BJ (cell line): ENCODE measurements around the gene TNRC6C. TPM values are rescaled to one million over a fixed set of nuclear protein-coding genes. Genes with fewer than 3 reads are reported as not detected.
A peak's percentile ranks its signal among the peaks of the same experiment; 100 is the strongest.

ENCODE experiments used
- CTCF ChIA-PET: fragments of 350-600 bp; formaldehyde crosslinking; extraction: SDS; loops from one replicate; lab custom pipeline; 2021; ENCODE audit warnings: antibody characterized with exemption, inconsistent platforms; lab: Yijun Ruan, JAX
- POLR2A ChIA-PET: fragments of 300-600 bp; sonication (Branson Sonifier 250); formaldehyde crosslinking; extraction: SDS; loops from one replicate; lab custom pipeline; 2021; ENCODE audit warnings: antibody characterized with exemption; lab: Charles Lee
- DNase-seq: peaks from one replicate; pipeline ENCODE4 v3.0.0-alpha.2; 2011; ENCODE audit warnings: low read depth
- H3K27me3 ChIP-seq: 2 replicates; pipeline ENCODE4 v1.6.0; 2011; ENCODE audit warnings: low read length; ENCODE audit not compliant: control insufficient read depth, insufficient read depth
- H3K36me3 ChIP-seq: 2 replicates; pipeline ENCODE4 v1.5.1; 2011; ENCODE audit warnings: low read length; ENCODE audit not compliant: control insufficient read depth, insufficient read depth
- H3K4me3 ChIP-seq: 2 replicates; pipeline ENCODE4 v1.5.1; 2011; ENCODE audit warnings: low read depth, mild to moderate bottlenecking, control low read depth, low read length
- CTCF ChIP-seq: IDR thresholded peaks from 2 replicates; pipeline ENCODE4 v1.5.1; 2011; ENCODE audit warnings: low read depth, mild to moderate bottlenecking, control low read depth, inconsistent platforms, low read length, moderate library complexity; ENCODE audit not compliant: insufficient read depth
- polyA plus RNA-seq: library from polyadenylated mRNA; depleted of rRNA; stranded (reverse); fragments of >200 nt; gene quantifications from 2 replicates; pipeline ENCODE4 v1.2.3, GENCODE V29; 2011

The TNRC6C gene
- polyA plus RNA-seq, 1 experiment: 0.91 TPM

- CTCF ChIA-PET: interaction anchor here (0.6 to 2.1 kb wide), 5 partner anchors 16 to 416 kb away, joined by 3 to 7 read pairs (median 5); no protein-coding TSS in a partner anchor
These were observed 218 bp downstream of the TNRC6C start for GRCh38 chr17:77958716-77959125.

GRCh38 chr17:77959126-77959925, 823 bp downstream of the TNRC6C start:
- peak overlapping the region; percentile 69 for H3K4me3 ChIP-seq
- no peak for TF ChIP-seq CTCF
- ChIA-PET CTCF (interaction anchor here (0.6 to 1.4 kb wide), 4 partner anchors 9 to 417 kb away, joined by 3 to 7 read pairs (median 4); no protein-coding TSS in a partner anchor), POLR2A (no interaction called here)
- DNase-seq: no peak
- H3K27me3 ChIP-seq: peaks cover 2% of the 10 kb centered on the region
- H3K36me3 ChIP-seq: no peaks in the 10 kb centered on the region

More at GRCh38 chr17:77958716-77959125, 218 bp downstream of the TNRC6C start:
- Histone ChIP-seq H3K4me3 (peak overlapping the region; percentile 69), H3K36me3 (no peaks in the 10 kb centered on the region), H3K27me3 (peaks cover 2% of the 10 kb centered on the region)
- TF ChIP-seq CTCF: no peak
- POLR2A ChIA-PET: interaction anchor here (0.6 to 0.8 kb wide), 6 partner anchors 207 to 716 kb away, joined by 3 to 21 read pairs (median 4); partner anchors contain the start of genes AFMID and TK1
- no peak for DNase-seq

DNA sequence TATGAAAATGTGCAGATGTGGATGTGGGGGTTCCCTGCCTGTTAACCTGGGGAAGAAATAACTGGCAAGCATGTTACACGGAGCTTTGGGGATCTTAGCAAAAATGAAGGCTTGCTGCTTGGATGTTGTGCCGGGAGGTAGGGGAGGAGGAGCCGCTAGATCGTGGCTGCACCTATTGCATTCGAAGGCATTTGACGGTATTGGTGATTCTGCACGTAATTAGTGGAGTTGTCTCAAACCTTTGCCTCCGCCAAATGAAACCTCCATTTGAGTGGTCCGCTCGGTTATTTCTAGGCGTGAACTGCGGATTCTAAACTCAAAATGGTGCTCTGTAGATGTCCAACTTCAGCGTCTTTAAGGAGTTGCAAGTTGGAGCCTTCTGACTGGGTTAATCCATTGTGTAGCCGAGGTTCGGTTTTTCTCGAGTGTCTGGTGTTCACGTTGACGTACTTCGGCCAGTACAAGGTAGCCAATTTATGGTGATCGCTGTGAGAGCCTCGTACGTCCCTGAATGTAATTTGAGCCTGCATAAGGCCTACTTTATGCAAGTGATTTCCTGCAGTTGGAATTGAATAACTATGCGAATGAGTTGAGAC, 1.5 kb downstream of the TNRC6C start:
- DNase-seq: no peak
- POLR2A ChIA-PET: no interaction called here
- CTCF ChIA-PET: interaction anchor here (0.6 to 1.1 kb wide), 3 partner anchors 10 to 54 kb away, joined by 3 to 4 read pairs (median 3); no protein-coding TSS in a partner anchor
- peaks cover 2% of the 10 kb centered on the region for H3K27me3 ChIP-seq
- TF ChIP-seq CTCF: no peak
- H3K36me3 ChIP-seq: no peaks in the 10 kb centered on the region
- H3K4me3 ChIP-seq: peak overlapping the region; percentile 69

- POLR2A ChIA-PET: no interaction called here
- H3K27me3 ChIP-seq: no peaks in the 10 kb centered on the region; the same call in 1 of the 2 replicates
These were observed 3.2 kb downstream of the TNRC6C start for GRCh38 chr17:77961741-77962140.

More at GRCh38 chr17:77961741-77962140, 3.2 kb downstream of the TNRC6C start:
- H3K36me3 ChIP-seq: no peaks in the 10 kb centered on the region
- TF ChIP-seq CTCF: no peak
- no peak for DNase-seq
- CTCF ChIA-PET: no interaction called here
- H3K4me3 ChIP-seq: no peak overlapping the region
